Measurements from ENCODE around the gene TMEM132C.

TMEM132C gene

GRCh38 chr12:128709660-128710059 lies 442.7 kb downstream of the TMEM132C start:
- TF ChIP-seq TAF1 (IDR thresholded peaks at IDR 0.05; ENCODE audit: borderline replicate concordance, insufficient read depth, low read length) (no peak), REST (IDR thresholded peaks at IDR 0.05; ENCODE audit: insufficient read depth in 1 of 2, low read depth in 2 of 2, low read length in 2 of 2) (no peak), FOXP2 (optimal IDR thresholded peaks at IDR 0.05; ENCODE audit: borderline replicate concordance, extremely low read depth, extremely low read length, insufficient read depth) (no peak)

- no peak for TF ChIP-seq REST (IDR thresholded peaks at IDR 0.05; ENCODE audit: insufficient read depth in 1 of 2, low read depth in 2 of 2, low read length in 2 of 2)
- peak; percentile 67 for TF ChIP-seq POLR2AphosphoS5 (IDR thresholded peaks at IDR 0.05; ENCODE audit: low read depth, low read length)
Measured at GRCh38 chr12:128711486-128711885, 444.5 kb downstream of the TMEM132C start.

GRCh38 chr12:128712622-128713021 lies 445.7 kb downstream of the TMEM132C start:
- no peak for TF ChIP-seq REST (IDR thresholded peaks at IDR 0.05; ENCODE audit: insufficient read depth in 1 of 2, low read depth in 2 of 2, low read length in 2 of 2)
- no peak for TF ChIP-seq SIN3A (IDR thresholded peaks at IDR 0.05; ENCODE audit: borderline replicate concordance, insufficient read depth, low read length)
- TF ChIP-seq FOXP2 (optimal IDR thresholded peaks at IDR 0.05; ENCODE audit: borderline replicate concordance, extremely low read depth, extremely low read length, insufficient read depth) = no peak
- TF ChIP-seq TAF1 (IDR thresholded peaks at IDR 0.05; ENCODE audit: borderline replicate concordance, insufficient read depth, low read length) = no peak
- TF ChIP-seq POLR2AphosphoS5 (IDR thresholded peaks at IDR 0.05; ENCODE audit: low read depth, low read length) = peak; percentile 93

GRCh38 chr12:128715485-128715884 lies 448.5 kb downstream of the TMEM132C start:
- no peak for TF ChIP-seq REST (IDR thresholded peaks at IDR 0.05; ENCODE audit: insufficient read depth in 1 of 2, low read depth in 2 of 2, low read length in 2 of 2)
- TF ChIP-seq POLR2AphosphoS5 (IDR thresholded peaks at IDR 0.05; ENCODE audit: low read depth, low read length) = peak; percentile 86
- TF ChIP-seq TAF1 (IDR thresholded peaks at IDR 0.05; ENCODE audit: borderline replicate concordance, insufficient read depth, low read length) = no peak
- TF ChIP-seq SIN3A (IDR thresholded peaks at IDR 0.05; ENCODE audit: borderline replicate concordance, insufficient read depth, low read length) = no peak

- TF ChIP-seq POLR2AphosphoS5 (IDR thresholded peaks at IDR 0.05; ENCODE audit: low read depth, low read length) = peak; percentile 90
- TF ChIP-seq SIN3A (IDR thresholded peaks at IDR 0.05; ENCODE audit: borderline replicate concordance, insufficient read depth, low read length) = no peak
Measured at GRCh38 chr12:128724468-128725046, 457.6 kb downstream of the TMEM132C start.
